Ramos (cell line): Measurements from ENCODE around the gene TAF1A.

Source experiments
- in situ Hi-C: fragments of 300-500 bp; cut with MboI; formaldehyde crosslinking; loops from one replicate; pipeline ENCODE4 v1.14.3; 2022; ENCODE audit warnings: low sequenced_read_pairs; ENCODE audit not compliant: unreplicated experiment

Gene TAF1A

DNA sequence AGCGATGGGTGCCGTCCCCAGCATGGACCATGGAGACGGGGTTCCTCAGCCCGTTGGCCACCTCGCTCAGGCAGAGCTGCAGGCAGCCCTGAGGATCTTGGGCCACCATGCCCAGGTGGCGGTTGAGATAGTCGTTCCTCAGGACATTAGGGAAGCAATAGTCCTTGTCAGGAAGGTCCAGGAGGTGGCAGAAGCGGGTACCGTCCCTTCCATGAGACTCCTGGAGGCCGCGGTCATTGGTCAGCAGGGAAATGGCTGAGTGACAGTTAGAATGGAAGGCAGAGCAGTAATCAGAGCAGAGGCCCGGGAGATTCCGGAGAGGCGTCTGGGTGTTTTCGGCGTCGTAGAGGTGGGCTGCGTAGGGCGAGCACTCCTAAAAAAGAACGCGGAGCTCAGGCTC, 45.9 kb downstream of the TAF1A start:
- in situ Hi-C loops: no loop called here

DNA sequence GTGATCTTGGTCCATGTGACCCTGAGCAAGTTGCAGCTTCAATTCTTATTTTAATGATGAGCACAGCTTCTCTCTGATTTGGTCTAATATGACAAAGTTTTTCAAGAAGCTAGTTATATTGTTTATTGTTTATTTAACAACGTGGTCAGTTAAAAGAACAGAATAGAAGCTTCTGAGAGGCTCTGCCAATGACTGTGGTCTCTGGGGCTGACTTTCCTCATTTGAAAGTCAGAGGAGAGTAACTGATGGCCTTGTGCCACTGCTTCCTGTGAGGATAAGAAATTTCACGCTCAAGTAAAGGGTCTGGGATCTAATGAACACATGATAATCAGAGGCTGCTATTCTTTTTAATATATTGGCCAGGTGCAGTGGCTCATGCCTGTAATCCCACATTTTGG, 49.1 kb downstream of the TAF1A start:
- in situ Hi-C loops: no loop called here

DNA sequence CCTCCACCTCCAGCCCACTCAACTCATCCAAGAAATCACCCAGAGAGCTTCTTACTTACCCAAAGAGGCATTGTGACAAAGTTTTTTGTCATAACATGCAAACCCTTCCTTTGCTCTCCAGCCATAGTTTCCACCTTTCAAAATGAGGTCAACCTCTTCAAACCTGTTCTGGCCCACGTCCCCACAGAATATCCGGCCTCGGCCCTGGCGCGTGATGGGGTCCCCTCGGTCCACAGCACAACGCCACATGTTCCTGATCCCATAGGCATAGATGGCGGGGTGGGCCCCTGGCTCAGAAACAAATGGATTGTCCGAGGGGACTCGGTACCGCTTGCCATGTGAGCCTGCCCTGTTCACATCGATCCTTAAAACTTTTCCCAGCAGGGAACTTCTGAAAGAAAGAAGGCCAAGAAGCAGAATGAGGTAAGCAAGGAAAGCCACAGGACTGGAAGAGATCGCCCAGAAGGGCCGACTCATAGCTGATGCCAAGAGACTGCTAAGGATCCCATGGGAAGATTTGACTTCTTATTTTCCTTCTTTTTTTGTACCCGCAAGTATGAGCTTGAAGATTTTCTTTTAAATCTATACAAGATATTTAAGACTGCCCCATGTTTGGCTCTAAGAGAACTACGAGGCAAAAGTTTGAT, 49.7 kb downstream of the TAF1A start:
- in situ Hi-C loops: no loop called here

DNA sequence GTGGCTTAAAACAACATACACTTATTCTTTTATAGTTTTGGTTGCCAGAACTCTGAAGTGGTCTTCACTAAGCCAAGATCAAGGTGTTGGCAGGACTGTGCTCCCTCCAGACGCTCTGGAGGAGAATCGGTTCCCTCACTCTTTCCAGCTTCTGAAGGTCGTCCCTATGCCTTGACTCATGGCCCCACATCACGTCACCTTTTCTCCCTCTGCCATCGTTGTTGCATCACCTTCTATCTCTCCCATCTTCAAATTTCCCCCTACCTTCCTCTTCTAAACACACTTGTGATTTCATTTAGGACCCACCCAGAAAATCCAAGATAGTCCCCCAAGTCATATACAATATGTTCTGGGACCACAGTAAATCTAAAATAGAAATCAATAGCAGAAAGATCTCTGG, 54.3 kb downstream of the TAF1A start:
- in situ Hi-C loops: no loop called here

DNA sequence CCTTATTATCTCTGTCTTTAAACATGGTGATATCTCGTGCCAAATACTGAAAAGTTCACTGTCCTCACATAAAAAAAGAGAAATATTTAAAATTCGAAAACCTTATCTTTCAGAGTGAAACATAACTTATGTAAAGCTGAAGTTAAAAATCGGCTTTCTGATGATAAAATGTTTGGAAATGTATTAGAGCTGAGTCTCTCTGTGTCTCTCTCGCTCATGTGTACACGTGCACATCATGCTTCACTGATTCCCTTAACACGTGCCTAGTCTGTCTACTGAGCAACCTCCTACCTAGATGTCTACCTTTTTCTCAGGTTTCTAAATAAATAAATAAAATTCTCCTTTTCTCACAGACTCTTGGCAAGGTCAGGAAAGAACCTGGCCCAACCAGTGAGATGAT, 58.9 kb downstream of the TAF1A start:
- in situ Hi-C loops: no loop called here

DNA sequence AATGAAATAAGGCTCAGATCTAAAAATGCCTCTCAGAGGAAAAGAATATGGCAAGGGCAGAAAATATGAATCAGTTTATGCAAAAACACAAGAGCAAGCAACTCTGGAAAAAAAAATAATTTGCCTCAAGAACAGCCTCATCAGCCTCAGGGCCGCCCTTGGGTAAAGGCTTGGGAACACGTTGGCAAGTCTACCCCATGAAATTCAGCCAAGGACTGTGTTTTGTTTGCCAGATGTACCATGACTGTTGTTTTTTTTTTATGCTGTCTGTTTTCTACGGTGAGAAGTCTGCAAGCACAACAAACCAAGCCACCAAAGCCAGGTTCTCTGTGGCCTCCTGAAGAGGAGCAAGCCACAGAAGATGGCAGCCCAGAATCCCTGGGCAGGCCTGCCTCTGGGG, 59.8 kb downstream of the TAF1A start:
- in situ Hi-C loops: no loop called here

DNA sequence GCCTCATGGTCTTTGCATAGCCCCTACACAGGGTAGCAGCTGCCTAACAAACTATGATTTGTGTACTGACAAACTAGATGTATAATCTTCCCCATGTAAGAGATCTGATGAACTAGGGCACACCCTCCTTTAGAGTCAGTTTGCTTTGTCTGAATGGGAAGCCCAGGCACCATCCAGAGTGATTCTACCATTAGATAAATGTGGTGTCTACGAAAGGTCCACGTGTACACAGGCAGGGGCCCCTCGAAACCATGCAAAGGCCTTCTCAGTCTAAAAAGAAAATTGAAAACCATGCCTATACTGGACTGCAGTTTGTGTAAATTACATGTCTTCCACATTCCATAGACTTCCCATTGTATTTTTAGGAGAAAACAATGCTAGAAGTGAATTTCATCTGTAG, 60.6 kb downstream of the TAF1A start:
- in situ Hi-C loops: no loop called here

DNA sequence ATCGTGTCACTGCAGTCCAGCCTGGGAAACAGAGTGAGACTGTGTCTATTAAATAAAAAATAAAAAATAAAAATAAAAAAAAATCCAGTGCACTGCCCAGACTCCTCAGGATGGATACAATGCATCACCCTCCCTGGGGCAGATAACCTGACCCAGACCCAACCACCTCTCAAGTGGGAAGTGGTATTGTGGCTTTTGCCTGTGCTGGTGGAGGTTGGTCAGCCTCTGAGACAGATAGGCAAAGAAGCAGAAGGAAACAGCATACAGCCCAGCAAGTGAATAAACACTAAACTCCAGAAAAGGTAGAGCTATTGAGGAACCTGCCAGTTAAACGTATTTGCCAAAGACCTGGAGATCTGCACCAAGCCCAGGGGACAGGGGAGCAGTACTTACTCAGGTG, 63.8 kb downstream of the TAF1A start:
- in situ Hi-C loops: no loop called here

DNA sequence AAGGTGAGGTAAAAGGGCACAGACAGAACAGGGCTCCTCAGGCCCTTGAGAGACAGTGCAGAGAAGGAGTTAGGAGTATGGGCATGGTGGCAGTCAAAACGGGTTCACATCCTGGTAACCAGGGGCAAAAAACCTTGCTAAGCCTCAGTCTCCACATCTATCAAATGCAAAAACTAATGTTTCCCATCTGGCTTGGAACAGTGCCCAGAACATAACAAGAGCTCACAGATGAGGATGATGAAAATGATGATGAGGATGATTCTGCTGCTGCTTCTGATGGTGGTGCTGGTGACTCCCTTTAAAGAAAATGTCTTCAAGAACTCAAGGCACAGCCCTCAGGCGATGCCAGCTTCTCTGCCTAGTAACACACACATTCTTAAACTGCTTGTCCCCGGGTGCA, 65.9 kb downstream of the TAF1A start:
- in situ Hi-C loops: no loop called here

DNA sequence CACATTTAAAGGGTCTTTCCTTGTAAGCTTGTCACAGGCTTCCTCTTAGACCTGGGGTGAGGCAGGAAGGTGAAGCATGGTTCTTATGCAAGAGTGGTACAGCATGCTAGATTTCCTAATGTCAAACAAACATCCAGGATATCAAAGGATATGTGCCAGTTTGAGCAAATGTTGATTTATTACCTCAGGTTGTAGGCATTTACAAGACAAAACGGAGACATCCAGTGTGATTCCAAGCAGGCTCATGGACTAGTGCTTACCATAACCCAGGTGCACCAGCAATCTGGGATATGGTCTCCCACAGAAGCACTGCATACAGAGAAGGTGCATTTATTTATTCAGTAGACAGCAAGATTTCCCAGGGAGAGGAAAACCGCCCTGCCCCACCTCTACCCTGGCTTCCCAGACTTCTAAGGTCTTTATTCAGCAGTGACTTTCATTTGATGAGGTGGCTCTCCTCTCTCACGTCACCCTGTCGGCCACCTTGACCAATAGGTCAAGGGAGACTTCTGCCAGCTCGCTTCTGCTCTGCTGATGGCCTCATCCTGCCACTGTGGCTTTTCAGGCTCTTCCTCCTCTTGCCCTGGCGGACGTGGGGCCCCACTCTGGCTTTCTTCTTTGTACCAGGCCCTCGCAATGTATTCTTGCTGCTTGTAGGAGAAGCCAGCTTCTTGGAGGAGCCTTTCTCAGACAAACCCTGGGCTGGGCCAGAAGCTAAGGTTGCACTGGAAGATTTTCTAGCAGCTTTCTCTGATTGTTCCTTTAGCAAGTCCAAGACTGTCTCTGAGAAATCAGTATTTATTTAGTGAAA, 67.4 kb downstream of the TAF1A start:
- in situ Hi-C loops: no loop called here

DNA sequence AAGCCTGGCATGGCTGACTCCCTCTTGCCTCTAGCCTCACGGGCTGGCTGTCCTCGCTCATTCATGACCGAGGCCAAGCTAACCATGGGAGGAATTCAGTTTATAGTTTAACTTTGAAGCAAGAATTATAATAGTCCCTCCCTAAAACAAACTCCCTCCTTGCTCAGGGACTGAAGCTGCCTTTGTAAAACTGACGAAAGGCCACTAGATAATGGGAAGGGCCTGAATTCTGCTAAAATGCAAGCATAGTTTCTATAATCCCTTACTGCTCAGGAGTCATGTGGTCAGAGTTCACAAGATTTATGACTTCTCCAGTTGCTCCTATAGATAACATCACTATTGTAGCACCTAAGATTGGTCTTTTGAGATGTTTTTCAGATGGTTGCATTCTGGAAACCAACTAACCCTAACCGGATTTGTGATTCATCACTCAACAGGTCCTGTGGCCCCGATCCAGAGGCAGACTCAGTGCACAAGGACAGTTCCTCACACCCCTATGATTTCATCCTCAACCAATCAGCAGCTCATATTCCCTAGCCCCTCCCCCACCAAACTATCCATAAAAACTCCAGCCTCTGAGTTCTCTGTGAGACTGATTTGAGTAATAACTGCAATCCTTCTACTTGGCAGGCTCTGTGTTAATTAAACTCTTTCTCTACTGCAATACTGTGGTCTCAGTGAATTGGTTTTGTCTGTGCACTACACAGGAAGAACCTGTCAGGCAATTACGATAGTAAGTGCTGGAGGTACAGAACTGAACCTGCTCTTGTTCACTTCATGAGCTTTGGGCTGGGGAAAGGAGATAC, 68.2 kb downstream of the TAF1A start:
- in situ Hi-C loops: no loop called here
